Keratinocyte (primary cell): ENCODE measurements around the gene NCKAP5. TPM values are rescaled to one million over a fixed set of nuclear protein-coding genes. Genes with fewer than 3 reads are reported as not detected.

Experiments used
- DNase-seq: peaks from one replicate; pipeline ENCODE4 v3.0.0-alpha.2; 2011; ENCODE audit warnings: low read depth, missing footprints, low spot score
- FAIRE-seq: peaks from 2 replicates; lab custom pipeline; 2011; peaks lifted over from hg19 to GRCh38; lab: Jason Lieb, UNC
- H2AFZ ChIP-seq: 2 replicates; pipeline ENCODE4 v1.6.0; 2012; ENCODE audit warnings: low read length, control low read depth, inconsistent platforms; ENCODE audit not compliant: control insufficient read depth
- H3K27ac ChIP-seq: 2 replicates; pipeline ENCODE4 v1.5.1; 2011; ENCODE audit warnings: low read length; ENCODE audit not compliant: control insufficient read depth, insufficient read depth
- H3K27me3 ChIP-seq: 3 replicates; pipeline ENCODE4 v1.6.0; 2011; ENCODE audit warnings: low read length; ENCODE audit not compliant: control insufficient read depth, insufficient read depth; ENCODE audit errors: extremely low read depth
- H3K36me3 ChIP-seq, 2 experiments: 2 replicates in 1 of 2; 3 replicates in 1 of 2; pipeline ENCODE4 v1.5.1; 2011; ENCODE audit warnings: low read length in 2 of 2, mild to moderate bottlenecking in 1 of 2; ENCODE audit not compliant: control insufficient read depth in 2 of 2, insufficient read depth in 2 of 2; ENCODE audit errors: extremely low read depth in 1 of 2
- H3K4me1 ChIP-seq: 3 replicates; pipeline ENCODE4 v1.5.1; 2011; ENCODE audit warnings: low read length; ENCODE audit not compliant: control insufficient read depth, insufficient read depth; ENCODE audit errors: extremely low read depth
- H3K4me2 ChIP-seq: 3 replicates; pipeline ENCODE4 v1.6.0; 2011; ENCODE audit warnings: low read depth, low read length; ENCODE audit not compliant: control insufficient read depth, insufficient read depth; ENCODE audit errors: extremely low read depth
- H3K4me3 ChIP-seq, 3 experiments: fragments of 200-600 bp in 1 of 3; sonication (generic) in 1 of 3; 2 replicates in 2 of 3; 3 replicates in 1 of 3; pipeline ENCODE4 v1.5.1; 2011 to 2016; ENCODE audit warnings: low read length in 3 of 3, mild to moderate bottlenecking in 3 of 3, control low read depth in 2 of 3, inconsistent platforms in 1 of 3, low read depth in 1 of 3, mixed read lengths in 1 of 3, mixed run types in 1 of 3, moderate library complexity in 1 of 3; ENCODE audit not compliant: control insufficient read depth in 2 of 3, insufficient read depth in 2 of 3; ENCODE audit errors: extremely low read depth in 1 of 3
- H3K79me2 ChIP-seq: 2 replicates; pipeline ENCODE4 v1.6.0; 2012; ENCODE audit warnings: low read length; ENCODE audit not compliant: control insufficient read depth, insufficient read depth
- H3K9ac ChIP-seq: 3 replicates; pipeline ENCODE4 v1.6.0; 2011; ENCODE audit warnings: low read length; ENCODE audit not compliant: control insufficient read depth, insufficient read depth; ENCODE audit errors: extremely low read depth
- H3K9me1 ChIP-seq: 3 replicates; pipeline ENCODE4 v1.6.0; 2011; ENCODE audit warnings: low read length; ENCODE audit not compliant: control insufficient read depth, insufficient read depth; ENCODE audit errors: extremely low read depth
- H3K9me3 ChIP-seq: 2 replicates; pipeline ENCODE4 v1.5.1; 2012; ENCODE audit warnings: low read depth, low read length; ENCODE audit not compliant: control insufficient read depth
- H4K20me1 ChIP-seq: 3 replicates; pipeline ENCODE4 v1.6.0; 2011; ENCODE audit warnings: low read length; ENCODE audit not compliant: control insufficient read depth, insufficient read depth; ENCODE audit errors: extremely low read depth
- EZH2 ChIP-seq: IDR thresholded peaks from one replicate; pipeline ENCODE4 v1.6.1; 2012; ENCODE audit warnings: inconsistent platforms, mild to moderate bottlenecking, low read length, moderate library complexity
- dilution Hi-C: fragments of 300-500 bp; cut with MboI; formaldehyde crosslinking; loops from one replicate; pipeline ENCODE4 v1.7.0; 2020; ENCODE audit warnings: low sequenced_read_pairs; ENCODE audit not compliant: extremely low pct_ligation_motif_present
- polyA plus RNA-seq, 5 experiments: library from polyadenylated mRNA; depleted of rRNA in 3 of 5; stranded (reverse) in 3 of 5; stranded (forward) in 1 of 5; unstranded in 1 of 5; fragments of >200 nt; gene quantifications; 1 replicate in 1 of 5; 2 replicates in 3 of 5; 3 replicates in 1 of 5; pipeline versions ENCODE4 v1.2.1 to v1.2.3, GENCODE V29; 2011 to 2012; ENCODE audit warnings: missing spikeins in 2 of 5, low read depth in 1 of 5, low replicate concordance in 1 of 5
- TF ChIP-seq, protein P1 (sequence below), 3 experiments: IDR thresholded peaks in 1 of 3; conservative IDR thresholded peaks in 1 of 3; optimal IDR thresholded peaks in 1 of 3; 2 replicates in 2 of 3; 3 replicates in 1 of 3; pipeline versions ENCODE3 to v1.5.1; 2011; ENCODE audit warnings: low read length in 3 of 3, mild to moderate bottlenecking in 3 of 3, moderate library complexity in 2 of 3, control low read depth in 1 of 3, inconsistent platforms in 1 of 3; ENCODE audit not compliant: insufficient read depth in 2 of 3; ENCODE audit errors: extremely low read depth in 1 of 3

The NCKAP5 gene
- polyA plus RNA-seq, 1 donor (not counting 4 experiments of a cell fraction or from before 2014, with no cell fraction given) = 3.6 TPM

- FAIRE-seq (no peak), DNase-seq (no peak)
- H3K27me3 ChIP-seq = no peaks in the 10 kb centered on the region
- dilution Hi-C loops = no loop called here
- no peaks in the 10 kb centered on the region for H4K20me1 ChIP-seq
- H3K36me3 ChIP-seq = no peaks in the 10 kb centered on the region
- no peaks in the 10 kb centered on the region for H3K79me2 ChIP-seq
- H3K4me2 ChIP-seq = no peak overlapping the region
- H3K9me1 ChIP-seq = no peaks in the 10 kb centered on the region
- no peak overlapping the region for H3K9ac ChIP-seq
- no peak overlapping the region for H3K27ac ChIP-seq
- no peak for TF ChIP-seq EZH2
- TF ChIP-seq, protein P1, sequence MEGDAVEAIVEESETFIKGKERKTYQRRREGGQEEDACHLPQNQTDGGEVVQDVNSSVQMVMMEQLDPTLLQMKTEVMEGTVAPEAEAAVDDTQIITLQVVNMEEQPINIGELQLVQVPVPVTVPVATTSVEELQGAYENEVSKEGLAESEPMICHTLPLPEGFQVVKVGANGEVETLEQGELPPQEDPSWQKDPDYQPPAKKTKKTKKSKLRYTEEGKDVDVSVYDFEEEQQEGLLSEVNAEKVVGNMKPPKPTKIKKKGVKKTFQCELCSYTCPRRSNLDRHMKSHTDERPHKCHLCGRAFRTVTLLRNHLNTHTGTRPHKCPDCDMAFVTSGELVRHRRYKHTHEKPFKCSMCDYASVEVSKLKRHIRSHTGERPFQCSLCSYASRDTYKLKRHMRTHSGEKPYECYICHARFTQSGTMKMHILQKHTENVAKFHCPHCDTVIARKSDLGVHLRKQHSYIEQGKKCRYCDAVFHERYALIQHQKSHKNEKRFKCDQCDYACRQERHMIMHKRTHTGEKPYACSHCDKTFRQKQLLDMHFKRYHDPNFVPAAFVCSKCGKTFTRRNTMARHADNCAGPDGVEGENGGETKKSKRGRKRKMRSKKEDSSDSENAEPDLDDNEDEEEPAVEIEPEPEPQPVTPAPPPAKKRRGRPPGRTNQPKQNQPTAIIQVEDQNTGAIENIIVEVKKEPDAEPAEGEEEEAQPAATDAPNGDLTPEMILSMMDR (optimal IDR thresholded peaks at IDR 0.05 in 1 of 3, IDR thresholded peaks at IDR 0.05 in 1 of 3, conservative IDR thresholded peaks at IDR 0.05 in 1 of 3; ENCODE audit: extremely low read depth in 1 of 3, insufficient read depth in 2 of 3, low read length in 3 of 3) = no peak
- no peaks in the 10 kb centered on the region for H3K9me3 ChIP-seq
- no peak overlapping the region for H2AFZ ChIP-seq
- no peak overlapping the region for H3K4me3 ChIP-seq
- no peaks in the 10 kb centered on the region for H3K4me1 ChIP-seq
Observed at GRCh38 chr2:133004623-133005022, 563.6 kb downstream of the NCKAP5 start.

- Histone ChIP-seq H4K20me1 (no peaks in the 10 kb centered on the region), H3K36me3 (no peaks in the 10 kb centered on the region), H3K9ac (no peak overlapping the region), H3K4me1 (no peaks in the 10 kb centered on the region), H3K4me3 (no peak overlapping the region), H3K79me2 (no peaks in the 10 kb centered on the region), H3K27ac (no peak overlapping the region), H3K4me2 (no peak overlapping the region), H2AFZ (no peak overlapping the region), H3K27me3 (no peaks in the 10 kb centered on the region), H3K9me1 (no peaks in the 10 kb centered on the region), H3K9me3 (no peaks in the 10 kb centered on the region)
- dilution Hi-C loops = no loop called here
- FAIRE-seq = no peak
- TF ChIP-seq EZH2 = no peak
- TF ChIP-seq, protein P1 (optimal IDR thresholded peaks at IDR 0.05 in 1 of 3, IDR thresholded peaks at IDR 0.05 in 1 of 3, conservative IDR thresholded peaks at IDR 0.05 in 1 of 3; ENCODE audit: extremely low read depth in 1 of 3, insufficient read depth in 2 of 3, low read length in 3 of 3) = no peak
- no peak for DNase-seq
Observed at GRCh38 chr2:132999421-132999820, 568.8 kb downstream of the NCKAP5 start.
